Mesenteric fat pad (tissue), 1 donor: ENCODE data around the gene LRRC2. TPM values are rescaled to one million over a fixed set of nuclear protein-coding genes. Genes with fewer than 3 reads are reported as not detected.

Experiments used
- total RNA-seq: library from RNA; stranded (reverse); fragmentation: NEBNext Ultra II Directional; extraction: Animal tissue kit (Norgen Biotek cat#: 25700); gene quantifications from one replicate; pipeline ENCODE4 v1.2.1, GENCODE V29; 2021
- donor health status: DM: yes; HTN: yes; CAD: no.

LRRC2 gene
- total RNA-seq, 1 donor from 2014 or later, result 2.1 TPM

Other genes starting within 250 kb of the LRRC2 start
- gene CCR2, start 212.2 kb downstream of the LRRC2 start, total RNA-seq, result 3.3 TPM
- 1.7 TPM for gene CCR5, start 195.4 kb downstream of the LRRC2 start, total RNA-seq
- gene CCRL2, start 159.0 kb downstream of the LRRC2 start, total RNA-seq, result 8.8 TPM
- 4.3 TPM for gene LTF, start 101.4 kb downstream of the LRRC2 start, total RNA-seq
- gene RTP3, start 68.3 kb downstream of the LRRC2 start, total RNA-seq, result not detected
- not detected for gene FAM240A, start 46.2 kb upstream of the LRRC2 start, total RNA-seq
- gene ALS2CL, start 127.4 kb upstream of the LRRC2 start, total RNA-seq, result 8.4 TPM
- 0.19 TPM for gene TMIE, start 135.1 kb upstream of the LRRC2 start, total RNA-seq
- not detected for gene PRSS50, start 151.6 kb upstream of the LRRC2 start, total RNA-seq